Endothelial cell (in vitro differentiated cells): ENCODE data around the gene IFITM5. TPM values are rescaled to one million over a fixed set of nuclear protein-coding genes. Genes with fewer than 3 reads are reported as not detected.
A peak's percentile ranks its signal among the peaks of the same experiment; 100 is the strongest.
"Not testable (repeated sequence)": the region's sequence is repeated elsewhere in the genome, so short reads cannot be mapped to it uniquely, and the experiment has no call there.

ENCODE experiments used
- DNase-seq: peaks from one replicate; pipeline ENCODE4 v3.0.0; 2021; ENCODE audit warnings: low spot score
- H3K27ac Mint-ChIP-seq: one replicate; pipeline ENCODE4 v1.8.0; 2021; ENCODE audit warnings: mixed read lengths, inconsistent platforms; ENCODE audit not compliant: unreplicated experiment
- H3K27me3 Mint-ChIP-seq: one replicate; pipeline ENCODE4 v1.8.0; 2021; ENCODE audit warnings: mild to moderate bottlenecking, moderate library complexity, mixed read lengths, inconsistent platforms; ENCODE audit not compliant: unreplicated experiment
- H3K36me3 Mint-ChIP-seq: one replicate; pipeline ENCODE4 v1.8.0; 2021; ENCODE audit warnings: mild to moderate bottlenecking, low read depth, mixed read lengths, inconsistent platforms; ENCODE audit not compliant: unreplicated experiment
- H3K4me1 Mint-ChIP-seq: one replicate; pipeline ENCODE4 v1.8.0; 2021; ENCODE audit warnings: mild to moderate bottlenecking, mixed read lengths, inconsistent platforms; ENCODE audit not compliant: unreplicated experiment
- H3K4me3 Mint-ChIP-seq: one replicate; pipeline ENCODE4 v1.8.0; 2021; ENCODE audit warnings: mild to moderate bottlenecking, mixed read lengths, inconsistent platforms; ENCODE audit not compliant: unreplicated experiment
- H3K9me3 Mint-ChIP-seq: one replicate; pipeline ENCODE4 v1.8.0; 2021; ENCODE audit warnings: mixed read lengths, inconsistent platforms; ENCODE audit not compliant: unreplicated experiment
- CTCF ChIP-seq: fragments of 200-600 bp; sonication (generic); IDR thresholded peaks from one replicate; pipeline ENCODE4 v1.5.0; 2021; ENCODE audit warnings: antibody characterized with exemption; ENCODE audit not compliant: unreplicated experiment
- total RNA-seq: library from RNA; stranded (reverse); fragmentation: NEBNext Ultra II Directional; extraction: Animal tissue kit (Norgen Biotek cat#: 25700); gene quantifications from one replicate; pipeline ENCODE4 v1.2.1, GENCODE V29; 2021; ENCODE audit not compliant: unreplicated experiment

Gene IFITM5
- total RNA-seq, 1 donor from 2014 or later = not detected

GRCh38 chr11:331358-332060 lies 32.2 kb upstream of the IFITM5 start:
- H3K36me3 Mint-ChIP-seq = no peaks in the 10 kb centered on the region
- H3K27me3 Mint-ChIP-seq = no peaks in the 10 kb centered on the region
- H3K9me3 Mint-ChIP-seq = no peaks in the 10 kb centered on the region
- no peak for TF ChIP-seq CTCF
- peaks cover 41% of the 10 kb centered on the region for H3K4me1 Mint-ChIP-seq
- no peak overlapping the region for H3K4me3 Mint-ChIP-seq
- no peak for DNase-seq
- peak overlapping the region; percentile 13 for H3K27ac Mint-ChIP-seq

- Mint-ChIP-seq H3K9me3 (no peaks in the 10 kb centered on the region), H3K4me3 (peak overlapping the region; percentile 11), H3K27me3 (no peaks in the 10 kb centered on the region), H3K36me3 (no peaks in the 10 kb centered on the region), H3K4me1 (peaks cover 41% of the 10 kb centered on the region), H3K27ac (no peak overlapping the region)
- no peak for TF ChIP-seq CTCF
- DNase-seq = no peak
These were observed 31.5 kb upstream of the IFITM5 start for GRCh38 chr11:330694-331357.

- Mint-ChIP-seq H3K27ac (no peak overlapping the region), H3K4me1 (peaks cover 36% of the 10 kb centered on the region), H3K36me3 (no peaks in the 10 kb centered on the region), H3K27me3 (no peaks in the 10 kb centered on the region), H3K9me3 (no peaks in the 10 kb centered on the region), H3K4me3 (no peak overlapping the region)
- no peak for DNase-seq
- no peak for TF ChIP-seq CTCF
These were observed 31.0 kb upstream of the IFITM5 start for GRCh38 chr11:330307-330693.

- peaks cover 37% of the 10 kb centered on the region for H3K4me1 Mint-ChIP-seq
These were observed 30.5 kb upstream of the IFITM5 start for GRCh38 chr11:329886-330253.

GRCh38 chr11:328516-329100 lies 29.3 kb upstream of the IFITM5 start:
- peaks cover 40% of the 10 kb centered on the region for H3K4me1 Mint-ChIP-seq
- DNase-seq, H3K36me3 Mint-ChIP-seq, H3K9me3 Mint-ChIP-seq, H3K27ac Mint-ChIP-seq, H3K4me3 Mint-ChIP-seq, H3K27me3 Mint-ChIP-seq: not testable (repeated sequence)

More at GRCh38 chr11:329886-330253, 30.5 kb upstream of the IFITM5 start:
- no peak overlapping the region for H3K4me3 Mint-ChIP-seq
- no peaks in the 10 kb centered on the region for H3K9me3 Mint-ChIP-seq
- H3K27me3 Mint-ChIP-seq = no peaks in the 10 kb centered on the region
- no peak for TF ChIP-seq CTCF
- no peaks in the 10 kb centered on the region for H3K36me3 Mint-ChIP-seq
- H3K27ac Mint-ChIP-seq = no peak overlapping the region
- no peak for DNase-seq
